Stimulated activated naive CD4-positive, alpha-beta T cell (primary cell): Measurements from ENCODE around the gene DDX20.
"Not testable (repeated sequence)": the region's sequence is repeated elsewhere in the genome, so short reads cannot be mapped to it uniquely, and the experiment has no call there.

Experiments
- DNase-seq, 6 experiments: peaks; one replicate each; lab custom pipeline; 2025; lab: John Stamatoyannopoulos, UW

The DDX20 gene

DNA sequence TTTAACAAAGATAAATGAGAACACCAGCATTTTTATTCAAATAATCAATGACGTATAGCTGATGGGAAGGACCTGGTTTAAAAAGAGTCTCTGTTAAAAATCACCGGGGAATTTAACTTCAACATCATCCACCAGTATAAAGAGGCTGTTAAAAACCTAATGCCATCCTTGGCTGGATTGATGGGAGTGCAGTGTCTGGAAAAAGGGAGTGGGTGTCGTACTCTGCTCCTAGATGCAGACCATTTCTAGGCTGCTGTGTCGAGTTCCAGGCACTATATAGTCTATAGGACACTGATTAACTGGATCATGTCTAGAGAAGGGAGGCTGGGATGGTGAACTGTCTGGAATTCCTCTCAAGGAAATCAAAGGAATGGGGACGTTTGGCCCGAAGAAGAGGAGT, 36.1 kb downstream of the DDX20 start:
- no peak for DNase-seq

DNA sequence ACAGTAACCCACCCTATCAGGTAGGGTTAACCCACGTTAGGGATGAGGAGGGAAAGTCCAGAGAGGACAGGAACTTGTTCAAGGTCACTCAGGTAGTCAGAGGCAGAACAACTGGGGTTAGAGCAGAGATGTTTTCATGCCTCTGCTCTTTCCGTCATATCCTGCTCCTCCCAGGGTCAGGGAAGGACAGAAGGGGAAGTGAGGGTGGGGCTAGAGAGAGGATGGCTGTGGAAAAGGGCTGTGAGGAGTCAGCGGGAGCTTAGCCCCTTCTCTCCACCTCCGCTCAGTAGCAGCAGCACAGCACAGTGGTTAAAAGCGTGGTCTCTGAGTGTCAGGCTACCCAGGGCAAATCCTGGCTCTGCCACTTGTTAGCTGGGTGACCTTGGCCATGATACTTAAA, 36.5 kb downstream of the DDX20 start:
- DNase-seq: no peak

DNA sequence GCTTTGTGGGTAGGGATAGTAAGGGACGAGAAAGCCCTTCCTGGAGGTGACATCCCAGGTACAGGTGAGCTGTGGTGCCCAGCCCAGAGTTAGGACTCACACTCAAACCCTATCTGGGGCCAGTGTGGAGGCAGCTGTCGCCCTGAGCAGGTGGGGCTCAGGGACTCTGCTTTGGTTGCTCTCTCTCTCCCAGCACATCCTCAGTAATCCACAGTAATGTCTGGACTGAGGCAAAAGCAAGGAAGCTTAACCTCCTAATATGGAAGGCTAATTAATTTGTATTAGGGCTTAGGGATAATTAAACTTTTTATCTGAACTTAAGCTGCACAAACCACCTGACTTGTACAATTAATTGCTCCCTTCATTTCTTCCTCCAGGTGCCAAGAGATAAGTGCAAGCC, 38.2 kb downstream of the DDX20 start:
- DNase-seq: no peak

DNA sequence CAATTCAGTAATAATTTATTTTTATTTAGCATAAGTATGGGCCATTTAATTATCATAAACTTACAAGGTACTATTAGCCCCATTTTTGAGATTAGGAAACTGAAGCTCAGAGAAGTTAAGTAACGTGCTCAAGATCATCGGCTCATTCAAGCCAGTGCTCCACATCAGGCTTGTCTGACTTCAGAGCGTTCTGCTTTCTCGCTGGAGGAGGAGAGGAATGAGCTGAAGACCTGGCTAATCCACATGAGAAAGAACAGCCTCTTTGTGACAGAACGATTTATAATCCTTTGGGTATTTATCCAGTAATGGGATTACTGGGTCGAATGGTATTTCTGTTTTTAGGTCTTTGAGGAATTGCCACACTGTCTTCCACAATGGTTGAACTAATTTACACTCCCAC, 39.7 kb downstream of the DDX20 start:
- DNase-seq: no peak

DNA sequence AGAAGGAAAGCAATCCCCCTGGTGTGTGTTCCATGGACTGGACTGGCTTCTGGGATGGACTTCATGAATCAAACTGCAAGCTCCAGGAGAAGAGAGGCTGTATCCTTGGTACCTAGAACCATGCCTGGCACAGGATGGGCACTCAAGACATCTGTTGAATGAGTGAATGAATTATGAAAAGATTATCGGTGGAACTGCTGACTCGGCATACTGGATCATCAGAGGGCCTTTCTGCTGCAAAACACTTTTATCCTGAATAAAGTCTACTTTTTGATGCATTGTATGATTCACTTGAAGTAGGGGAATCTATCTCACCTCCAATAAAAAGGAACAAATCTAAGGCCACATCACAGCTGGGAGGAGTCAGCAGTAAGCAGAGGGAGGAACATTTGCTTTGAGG, 42.9 kb downstream of the DDX20 start:
- no peak for DNase-seq

DNA sequence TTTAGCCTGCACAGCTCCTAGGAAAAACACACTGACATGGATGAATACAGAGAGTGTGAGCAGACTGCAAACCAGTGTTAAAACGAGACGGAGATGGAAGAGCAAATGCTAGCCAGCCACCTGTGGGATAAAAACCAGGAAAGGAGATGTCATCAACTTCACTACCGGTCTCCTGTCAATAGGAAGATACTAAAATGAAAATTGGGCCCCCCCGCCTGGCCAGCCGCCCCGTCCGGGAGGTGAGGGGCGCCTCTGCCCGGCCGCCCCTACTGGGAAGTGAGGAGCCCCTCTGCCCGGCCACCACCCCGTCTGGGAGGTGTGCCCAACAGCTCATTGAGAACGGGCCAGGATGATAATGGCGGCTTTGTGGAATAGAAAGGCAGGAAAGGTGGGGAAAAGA, 44.0 kb downstream of the DDX20 start:
- DNase-seq: not testable (repeated sequence)

DNA sequence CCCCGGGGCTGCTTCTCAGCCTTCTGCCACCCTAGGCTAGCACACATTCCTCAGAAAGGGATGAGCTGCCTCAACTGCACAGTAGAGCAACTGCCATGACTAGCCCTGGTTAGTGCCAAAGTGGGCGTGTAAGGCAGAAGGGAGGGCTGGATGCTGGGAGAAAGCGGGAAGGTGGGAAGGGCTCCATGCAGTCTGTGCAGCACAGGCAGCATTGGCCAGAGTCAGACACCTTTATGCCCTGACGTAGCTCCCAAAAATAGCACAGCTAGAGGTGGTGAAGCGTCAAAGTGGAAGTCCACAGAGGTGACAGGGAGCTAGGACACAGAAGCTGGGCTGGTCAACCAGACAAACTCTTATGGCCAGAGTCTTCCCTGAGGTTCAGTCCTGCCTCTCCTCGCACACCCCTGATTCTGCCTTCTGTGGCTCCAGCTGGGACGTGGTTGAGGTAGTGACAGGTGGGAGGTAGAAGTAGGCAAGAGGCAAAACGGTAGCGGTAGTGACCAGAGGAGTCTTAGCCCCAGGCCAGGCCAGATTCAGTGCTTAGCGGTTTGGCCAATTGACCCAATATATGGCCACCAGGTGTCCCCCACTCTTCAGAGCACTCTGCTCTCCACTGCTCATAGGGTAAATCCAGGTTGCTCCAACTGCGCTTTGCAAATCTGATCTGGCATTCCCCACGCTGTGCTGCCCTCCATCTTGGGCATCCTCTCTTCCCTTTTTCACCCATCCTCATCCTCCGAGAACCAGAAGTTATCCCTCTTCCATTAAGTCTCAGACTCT, 45.6 kb downstream of the DDX20 start:
- DNase-seq: no peak

DNA sequence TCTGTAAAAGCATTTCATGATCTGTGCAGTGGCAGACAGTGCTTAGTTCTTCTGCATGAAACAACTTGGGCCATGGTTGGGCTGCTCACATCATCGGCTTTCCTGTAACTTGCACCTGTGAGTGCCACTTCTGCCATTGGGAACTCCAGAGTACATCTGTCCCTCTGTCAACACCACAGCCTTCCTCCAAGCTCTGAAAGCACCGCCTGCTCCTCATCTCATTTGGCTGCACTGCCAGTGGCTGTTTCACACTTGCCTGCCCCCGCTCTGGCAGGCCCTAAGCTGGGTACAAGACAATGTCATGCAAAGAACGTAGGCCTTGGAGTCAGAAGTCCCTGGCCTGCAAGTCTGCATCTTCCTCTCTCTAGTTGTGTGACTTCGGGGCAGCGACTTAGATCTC, 46.4 kb downstream of the DDX20 start:
- no peak for DNase-seq

DNA sequence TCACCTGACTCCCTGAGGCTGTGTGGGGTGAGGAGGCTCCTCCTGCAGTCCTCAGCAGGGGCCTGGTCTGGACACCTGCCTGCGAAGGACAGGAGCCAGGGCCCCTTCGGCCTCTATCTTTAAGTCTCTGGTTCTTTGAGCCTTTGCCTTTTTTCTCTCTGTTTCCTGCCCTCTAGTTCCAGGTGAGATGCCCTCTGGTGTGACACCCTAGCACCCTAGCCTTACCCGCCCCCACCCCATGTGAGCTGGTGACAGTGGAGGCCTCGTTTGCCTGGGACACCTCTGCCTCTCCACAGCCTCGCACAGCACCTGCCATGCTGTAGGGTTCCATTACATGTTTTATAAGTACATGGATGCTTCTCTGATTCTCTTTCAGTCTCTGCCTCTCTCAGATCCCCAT, 47.3 kb downstream of the DDX20 start:
- no peak for DNase-seq

DNA sequence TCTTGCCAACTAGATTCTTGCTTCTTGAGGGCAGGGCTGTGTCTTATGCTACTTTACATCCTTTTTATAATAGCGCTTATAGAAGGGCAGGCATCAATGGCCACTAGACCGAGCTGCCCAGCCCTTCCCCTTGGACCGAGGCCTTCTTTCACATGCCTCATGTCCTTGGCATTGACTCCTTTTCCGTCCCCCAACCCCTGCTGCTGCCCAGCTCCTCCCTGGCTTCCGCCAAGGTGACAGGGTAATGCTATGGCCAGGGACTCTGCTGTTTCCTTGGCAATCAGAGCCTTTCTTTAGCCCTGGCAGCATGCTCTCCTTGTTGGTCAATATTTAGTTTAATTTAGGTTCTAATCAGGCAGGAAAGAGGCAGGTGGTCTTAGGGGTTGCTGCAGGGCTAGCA, 48.2 kb downstream of the DDX20 start:
- DNase-seq: no peak

DNA sequence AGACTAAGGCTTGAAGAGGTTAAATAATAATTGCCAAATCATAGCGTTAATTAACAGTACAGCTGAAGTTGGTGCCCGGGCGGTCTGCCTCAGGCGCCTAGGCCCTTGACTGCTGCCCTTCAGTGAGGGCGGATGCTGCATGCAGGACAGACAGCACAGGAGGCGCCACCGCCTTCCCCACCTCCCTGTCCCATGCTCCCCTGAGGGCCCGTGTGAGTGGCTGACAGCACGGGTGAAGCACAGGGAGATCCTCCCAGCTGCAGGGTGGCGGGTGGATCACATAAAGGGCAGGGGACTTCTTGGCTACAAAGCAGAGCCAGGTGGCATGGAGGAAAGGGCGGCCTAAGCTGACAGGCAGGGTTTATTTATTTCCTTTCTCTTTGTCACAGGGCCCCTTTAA, 49.1 kb downstream of the DDX20 start:
- DNase-seq: no peak

DNA sequence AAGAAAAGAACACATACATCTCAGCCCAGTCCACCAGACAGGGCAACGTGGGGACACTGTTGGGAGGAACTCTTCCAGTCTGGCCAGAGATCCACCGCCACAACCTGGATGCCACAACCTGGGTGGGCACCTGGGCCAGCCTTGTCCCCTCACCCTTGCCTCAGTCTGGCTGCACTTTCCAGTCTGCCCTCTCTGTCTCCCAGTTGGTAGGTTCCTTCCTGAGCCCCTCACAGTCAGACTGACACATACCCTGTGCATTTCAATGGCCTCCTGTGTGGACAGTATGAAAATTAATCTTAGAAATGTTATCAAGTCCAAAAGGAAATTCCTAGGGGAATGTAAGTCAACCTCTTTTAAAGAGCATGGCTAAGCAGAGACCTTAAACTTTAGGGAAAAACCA, 49.5 kb downstream of the DDX20 start:
- DNase-seq: no peak

DNA sequence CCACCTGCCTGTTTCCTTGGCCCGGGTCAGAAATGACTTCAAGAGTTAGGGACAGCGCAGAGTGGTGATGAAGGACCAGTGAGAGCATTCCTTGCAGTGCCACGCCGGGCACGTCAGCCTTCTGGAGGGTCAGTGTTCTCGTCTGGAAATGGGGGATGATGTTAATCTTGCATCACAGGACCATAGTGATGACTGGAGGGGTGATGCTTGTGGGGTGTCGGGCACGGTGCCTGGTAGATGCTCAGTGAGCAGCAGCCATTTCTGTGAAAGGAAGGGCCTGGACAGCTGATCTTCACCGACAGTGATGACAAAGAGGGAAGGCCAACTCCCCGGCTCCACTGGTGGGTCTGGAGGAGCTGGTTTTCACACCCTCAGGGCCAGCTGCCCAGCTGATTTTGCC, 56.2 kb downstream of the DDX20 start:
- no peak for DNase-seq

DNA sequence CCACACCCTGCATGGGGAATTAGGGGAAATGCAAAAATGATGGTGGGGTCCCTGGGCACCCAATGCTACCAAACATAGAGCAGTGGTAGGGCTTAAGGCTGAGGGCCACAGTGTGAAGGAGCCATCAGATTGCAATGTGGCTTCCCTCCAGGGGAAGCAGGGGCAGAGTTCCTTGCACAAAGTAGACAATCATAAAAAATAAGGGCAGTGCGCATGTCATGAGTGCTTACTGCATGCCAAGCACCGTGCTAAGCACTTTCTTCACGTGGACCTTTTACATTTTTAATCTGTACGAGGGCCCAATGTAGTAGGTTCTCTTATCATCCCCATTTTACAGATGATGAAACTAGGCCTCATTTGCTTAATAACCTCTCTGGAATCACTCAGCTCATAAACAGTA, 56.6 kb downstream of the DDX20 start:
- DNase-seq: no peak

DNA sequence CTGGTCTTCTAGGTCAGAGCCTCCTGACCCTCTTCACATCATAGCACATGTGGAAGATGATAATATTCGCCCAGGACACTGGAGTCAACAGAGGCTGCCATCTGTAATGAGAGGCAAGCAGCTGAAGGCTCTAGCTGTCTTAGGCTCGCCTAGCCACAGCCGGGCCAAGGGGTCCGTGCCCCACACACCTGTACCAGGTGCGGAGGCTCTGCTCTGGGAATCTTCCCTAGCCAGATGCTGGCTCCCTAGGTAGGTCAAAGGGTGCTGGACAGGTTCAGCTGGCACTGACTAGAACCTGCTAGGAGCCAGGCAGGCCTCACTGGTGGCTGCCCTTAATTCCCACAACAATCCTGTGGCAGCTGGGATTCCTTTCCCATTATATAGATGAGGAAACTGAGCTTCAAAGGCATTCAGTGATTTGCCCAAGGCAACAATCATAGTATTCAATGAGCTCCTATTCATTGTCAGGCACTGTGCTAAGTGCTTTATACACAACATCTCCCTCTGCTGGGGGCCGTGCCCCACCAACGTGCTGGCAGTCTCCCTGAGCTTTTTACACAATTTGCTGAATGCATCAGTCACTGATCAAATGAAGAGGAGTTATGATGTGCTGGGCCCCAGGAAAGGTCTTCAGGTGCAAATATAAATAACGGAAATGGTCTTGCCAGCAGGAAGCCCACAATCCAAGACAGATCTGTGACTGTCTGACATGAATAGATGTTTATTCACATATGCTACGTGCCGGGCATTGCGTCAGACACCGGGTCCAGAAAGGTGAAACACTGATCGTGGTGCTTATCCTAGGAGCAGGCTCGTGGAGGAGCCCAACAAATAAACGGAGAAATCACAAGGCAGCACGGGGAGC, 58.0 kb downstream of the DDX20 start:
- no peak for DNase-seq

DNA sequence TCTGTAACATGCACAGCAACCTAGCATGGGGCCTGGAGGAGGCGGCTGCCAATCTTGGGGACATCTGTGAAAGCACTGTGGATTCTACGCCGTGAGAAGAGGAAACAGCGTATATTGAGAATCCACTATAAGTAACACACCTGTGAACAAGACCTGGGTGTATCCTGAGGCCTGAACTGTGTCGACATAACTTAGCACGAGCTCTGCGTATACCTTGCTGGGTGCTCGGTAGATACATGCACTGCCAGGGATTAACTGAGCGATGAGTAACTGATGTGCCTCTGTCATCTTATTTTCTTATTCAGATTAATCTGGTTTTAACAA, 58.6 kb downstream of the DDX20 start:
- no peak for DNase-seq

DNA sequence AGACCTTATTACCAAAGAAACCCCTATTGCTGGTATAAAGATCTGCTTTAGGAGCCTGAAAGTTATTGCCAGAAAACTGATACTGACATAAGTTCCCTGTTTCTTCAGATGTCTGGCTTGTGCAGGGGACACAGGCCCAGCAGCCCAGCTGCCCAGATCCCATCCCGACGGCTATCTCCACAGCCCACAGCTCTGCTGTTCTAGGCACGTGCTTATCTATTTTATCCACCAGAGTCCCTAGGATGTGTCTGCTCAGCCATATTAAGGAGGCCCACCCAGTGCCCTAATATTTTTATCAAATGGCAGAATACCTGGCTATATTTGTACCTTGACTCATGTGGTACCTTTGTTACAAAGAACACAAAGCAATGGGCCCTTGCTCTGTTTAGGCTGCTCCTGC, 58.9 kb downstream of the DDX20 start:
- DNase-seq: no peak
